ENCODE data around the gene LIPM.

GRCh38 chr10:88810196-88810961, 7.8 kb downstream of the LIPM start:
- TF ChIP-seq CTCF (IDR thresholded peaks at IDR 0.05) (peak in 3 of 4 experiments; percentile 48 to 53 (median 51)), POLR2A (IDR thresholded peaks at IDR 0.05) (no peak)
